T-cell (primary cell): ENCODE measurements around the gene ZFP36. TPM values are rescaled to one million over a fixed set of nuclear protein-coding genes. Genes with fewer than 3 reads are reported as not detected.

Experiments
- ATAC-seq, 4 experiments: fragments of 200-7000 bp in 3 of 4; fragments of 150-1000 bp in 1 of 4; cut with Tn5 transposase; replicated peaks in 1 of 4; 1 replicate in 3 of 4; 2 replicates in 1 of 4; pipeline ENCODE4 v1.10.0; 2021; ENCODE audit warnings: moderate library complexity in 3 of 4, mild to moderate bottlenecking in 2 of 4, moderate number of reproducible peaks in 1 of 4
- CTCF ChIA-PET, 2 donors: fragments of 300-600 bp; sonication (Branson Sonifier 250); formaldehyde crosslinking; loops; one replicate each; lab custom pipeline; 2022; ENCODE audit warnings: antibody characterized with exemption in 2 of 2; lab: Charles Lee
- POLR2A ChIA-PET, 2 donors: fragments of 300-600 bp; sonication (Branson Sonifier 250); formaldehyde crosslinking; loops; one replicate each; lab custom pipeline; 2022; ENCODE audit warnings: antibody characterized with exemption in 2 of 2; lab: Charles Lee
- DNase-seq, 35 experiments: peaks; one replicate each; pipeline versions ENCODE4 v3.0.0 to v3.0.0-alpha.2; 2013 to 2023
- H3K27ac ChIP-seq: one replicate; pipeline ENCODE4 v1.5.1; 2013; ENCODE audit warnings: low read length
- H3K27me3 ChIP-seq, 2 experiments: replicated peaks in 1 of 2; 1 replicate in 1 of 2; 2 replicates in 1 of 2; pipeline versions ENCODE4 v1.6.1 to v1.7.0; 2013; ENCODE audit warnings: low read length in 1 of 2, mixed read lengths in 1 of 2; ENCODE audit not compliant: control insufficient read depth in 2 of 2, insufficient read depth in 2 of 2; ENCODE audit errors: extremely low read depth in 1 of 2
- H3K36me3 ChIP-seq, 2 donors: 1 replicate in 1 of 2; 2 replicates in 1 of 2; pipeline versions ENCODE4 v1.6.1 to v1.7.0; 2013; ENCODE audit warnings: low read length in 1 of 2; ENCODE audit not compliant: control insufficient read depth in 2 of 2, insufficient read depth in 1 of 2; ENCODE audit errors: extremely low read depth in 1 of 2
- H3K4me1 ChIP-seq, 2 experiments: 1 replicate in 1 of 2; 2 replicates in 1 of 2; pipeline versions ENCODE4 v1.6.1 to v1.7.0; 2013; ENCODE audit warnings: low read length in 2 of 2, mixed read lengths in 1 of 2; ENCODE audit not compliant: insufficient read depth in 2 of 2, control insufficient read depth in 1 of 2; ENCODE audit errors: extremely low read depth in 1 of 2
- H3K4me3 ChIP-seq, 2 donors: 1 replicate in 1 of 2; 2 replicates in 1 of 2; pipeline versions ENCODE4 v1.5.1 to v1.7.0; 2013; ENCODE audit warnings: mild to moderate bottlenecking in 2 of 2, low read length in 1 of 2, moderate library complexity in 1 of 2; ENCODE audit not compliant: control insufficient read depth in 1 of 2; ENCODE audit errors: extremely low read depth in 1 of 2
- H3K9me3 ChIP-seq: 2 replicates; pipeline ENCODE4 v1.7.0; 2013
- H3K27ac Mint-ChIP-seq, 2 donors: one replicate each; pipeline ENCODE4 v1.8.0; 2020 to 2021; ENCODE audit warnings: mild to moderate bottlenecking in 2 of 2, mixed read lengths in 2 of 2
- H3K27me3 Mint-ChIP-seq, 2 donors: one replicate each; pipeline ENCODE4 v1.8.0; 2021 to 2022; ENCODE audit warnings: mixed read lengths in 2 of 2
- H3K36me3 Mint-ChIP-seq: one replicate; pipeline ENCODE4 v1.8.0; 2021; ENCODE audit warnings: mixed read lengths
- H3K4me1 Mint-ChIP-seq, 3 donors: one replicate each; pipeline ENCODE4 v1.8.0; 2020 to 2022; ENCODE audit warnings: mixed read lengths in 3 of 3, mild to moderate bottlenecking in 1 of 3
- H3K4me3 Mint-ChIP-seq, 3 donors: one replicate each; pipeline ENCODE4 v1.8.0; 2020 to 2022; ENCODE audit warnings: mild to moderate bottlenecking in 3 of 3, mixed read lengths in 3 of 3, moderate library complexity in 3 of 3
- H3K9me3 Mint-ChIP-seq, 3 donors: one replicate each; pipeline ENCODE4 v1.8.0; 2020 to 2022; ENCODE audit warnings: mixed read lengths in 3 of 3
- WGBS: methylation state at CpG from one replicate; pipeline ENCODE4 v1.1.5; 2013; ENCODE audit warnings: missing lambda C conversion rate; ENCODE audit not compliant: insufficient coverage; 5-methylcytosine and 5-hydroxymethylcytosine counted together
- total RNA-seq, 35 experiments: library from RNA in 6 of 35; stranded (reverse) in 6 of 35; fragments of 120-200 nt in 1 of 35; gene quantifications; one replicate each; pipeline versions ENCODE4 v1.2.1 to v1.2.4 and lab custom pipeline; 2013 to 2026

ZFP36 gene
- total RNA-seq, 5 donors from 2014 or later (not counting 1 experiment from before 2014, with no cell fraction given), result 208 to 1,013 (median 233) TPM

DNA sequence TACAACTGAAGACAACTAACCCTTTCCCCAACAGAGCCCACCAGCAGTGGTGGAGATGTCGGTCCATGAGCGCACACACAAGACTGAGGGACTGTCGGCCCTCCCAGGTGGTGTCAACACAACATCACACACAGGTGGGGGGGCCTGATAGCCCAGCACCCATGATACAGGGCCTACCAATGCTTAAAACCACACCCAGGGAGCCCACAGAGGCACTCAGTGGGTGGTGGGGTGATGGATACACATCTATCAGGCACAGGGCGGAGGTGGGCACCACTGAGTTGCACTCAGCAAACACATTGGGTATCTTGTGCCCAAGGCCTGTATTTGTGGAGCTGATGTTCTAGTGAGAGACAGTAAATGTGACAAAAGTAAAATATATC is 7.0 kb upstream of the ZFP36 start:
- DNase-seq (no peak), ATAC-seq (no peak)
- CTCF ChIA-PET, result interaction anchor here in 1 of 2 donors (0.8 kb wide), 1 partner anchor 12 kb away, joined by 4 read pairs; no protein-coding TSS in a partner anchor
- no peaks in the 10 kb centered on the region for H3K27me3 Mint-ChIP-seq
- Histone ChIP-seq H3K36me3 (peaks cover 6 to 25% of the 10 kb centered on the region in 2 donors), H3K4me3 (no peak overlapping the region), H3K4me1 (peaks cover 34 to 74% of the 10 kb centered on the region in 2 experiments), H3K27me3 (no peaks in the 10 kb centered on the region), H3K27ac (peak overlapping the region; percentile 20), H3K9me3 (no peaks in the 10 kb centered on the region)
- H3K4me3 Mint-ChIP-seq, result peak overlapping the region; percentile 9 to 69 (median 11)
- no CpG with 5 or more reads among the region's 4 CpGs for WGBS
- POLR2A ChIA-PET, result interaction anchor here in 1 of 2 donors (3.0 kb wide), 1 partner anchor 12 kb away, joined by 12 read pairs; the partner anchor contains the start of gene PLEKHG2
- peaks cover 63 to 65% (median 63%) of the 10 kb centered on the region in 3 donors for H3K4me1 Mint-ChIP-seq
- H3K9me3 Mint-ChIP-seq, result no peaks in the 10 kb centered on the region
- peak overlapping the region; percentile 89 to 92 for H3K27ac Mint-ChIP-seq
- peaks cover 13% of the 10 kb centered on the region for H3K36me3 Mint-ChIP-seq

DNA sequence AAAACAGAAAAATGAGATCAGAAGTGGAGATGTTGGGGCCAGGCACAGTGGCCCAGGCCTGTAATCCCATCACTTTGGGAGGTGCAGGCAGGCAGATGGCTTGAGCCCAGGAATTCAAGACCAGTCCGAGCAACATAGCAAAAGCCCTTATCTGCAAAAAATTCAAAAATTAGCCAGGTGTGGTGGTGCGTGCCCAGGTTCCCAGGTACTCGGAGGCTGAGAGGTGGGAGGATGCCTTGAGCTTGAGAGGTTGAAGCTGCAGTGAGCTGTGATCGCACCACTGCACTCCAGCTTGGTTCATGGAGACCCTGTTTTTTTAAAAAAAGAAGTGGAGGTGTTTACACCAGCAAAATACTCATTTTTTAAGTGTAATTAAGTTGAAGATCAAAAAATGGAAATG is 6.6 kb upstream of the ZFP36 start:
- H3K4me1 Mint-ChIP-seq, result peaks cover 64 to 68% (median 66%) of the 10 kb centered on the region in 3 donors
- peak overlapping the region; percentile 20 for H3K27ac ChIP-seq

DNA sequence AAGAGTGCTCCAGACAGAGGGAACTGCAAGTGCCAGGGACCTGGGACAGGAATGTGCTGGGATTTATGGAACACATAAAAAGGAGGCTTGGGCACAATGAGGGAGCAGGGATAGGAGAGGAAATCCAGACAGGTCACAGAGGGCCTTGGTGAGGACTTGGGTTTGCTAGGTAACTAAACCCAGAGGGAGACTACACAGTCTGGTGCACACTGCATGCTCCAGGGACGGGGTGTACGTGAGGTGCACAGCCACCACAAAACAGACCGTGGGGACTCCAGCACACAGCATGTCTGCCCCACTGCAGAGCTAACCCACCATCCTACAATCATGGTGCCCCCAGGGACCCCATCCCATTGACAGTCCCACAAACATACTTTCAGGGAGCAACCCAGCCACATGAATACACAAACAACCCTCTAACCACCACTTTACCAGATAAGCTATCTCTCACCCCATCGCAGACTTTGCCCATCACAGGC is 5.5 kb upstream of the ZFP36 start:
- WGBS, result 6% methylated on average over 4 of the region's 4 CpGs
- Mint-ChIP-seq H3K36me3 (peaks cover 8% of the 10 kb centered on the region), H3K27me3 (no peaks in the 10 kb centered on the region), H3K4me1 (peaks cover 66 to 75% (median 74%) of the 10 kb centered on the region in 3 donors), H3K27ac (peak overlapping the region; percentile 91 to 95), H3K4me3 (peak overlapping the region; percentile 73 to 97 (median 83)), H3K9me3 (no peaks in the 10 kb centered on the region)
- CTCF ChIA-PET, result interaction anchor here in 1 of 2 donors (0.6 to 2.0 kb wide), 6 partner anchors 9 to 1861 kb away, joined by 3 to 29 read pairs (median 4); partner anchors contain the start of genes MED29, PAF1, PLEKHG2 and RPS16
- H3K4me1 ChIP-seq, result peaks cover 44 to 88% of the 10 kb centered on the region in 2 experiments
- peak overlapping the region in 1 of 2 donors; percentile 18 for H3K4me3 ChIP-seq
- POLR2A ChIA-PET, result interaction anchor here (0.5 to 2.0 kb wide), 10 partner anchors 8 to 98 kb away, joined by 3 to 13 read pairs (median 5); partner anchors contain the start of genes MED29 (in 2 of the 2), RPS16 (in 2 of the 2), DLL3 (in 1 of the 2) and PAF1 (in 1 of the 2)
- H3K36me3 ChIP-seq, result peaks cover 0 to 12% of the 10 kb centered on the region in 2 donors
- no peaks in the 10 kb centered on the region for H3K9me3 ChIP-seq
- no peaks in the 10 kb centered on the region for H3K27me3 ChIP-seq
- H3K27ac ChIP-seq, result peak overlapping the region; percentile 100
- ATAC-seq, result peak; percentile 0 to 5 (median 3)
- DNase-seq, result no peak

More for the DNA sequence above, 6.6 kb upstream of the ZFP36 start:
- CTCF ChIA-PET, result interaction anchor here in 1 of 2 donors (0.6 to 1.2 kb wide), 3 partner anchors 8 to 441 kb away, joined by 3 to 4 read pairs (median 3); no protein-coding TSS in a partner anchor
- Mint-ChIP-seq H3K27me3 (no peaks in the 10 kb centered on the region), H3K4me3 (peak overlapping the region in 2 of 3 donors; percentile 11 to 69), H3K27ac (peak overlapping the region; percentile 89 to 92), H3K9me3 (no peaks in the 10 kb centered on the region), H3K36me3 (peaks cover 11% of the 10 kb centered on the region)
- Histone ChIP-seq H3K36me3 (peaks cover 2 to 20% of the 10 kb centered on the region in 2 donors), H3K27me3 (no peaks in the 10 kb centered on the region), H3K9me3 (no peaks in the 10 kb centered on the region), H3K4me1 (peaks cover 36 to 78% of the 10 kb centered on the region in 2 experiments), H3K4me3 (no peak overlapping the region)
- ATAC-seq (no peak), DNase-seq (no peak)
- POLR2A ChIA-PET, result interaction anchor here in 1 of 2 donors (3.0 kb wide), 1 partner anchor 12 kb away, joined by 12 read pairs; the partner anchor contains the start of gene PLEKHG2
- 100% methylated on average over 2 of the region's 4 CpGs for WGBS

DNA sequence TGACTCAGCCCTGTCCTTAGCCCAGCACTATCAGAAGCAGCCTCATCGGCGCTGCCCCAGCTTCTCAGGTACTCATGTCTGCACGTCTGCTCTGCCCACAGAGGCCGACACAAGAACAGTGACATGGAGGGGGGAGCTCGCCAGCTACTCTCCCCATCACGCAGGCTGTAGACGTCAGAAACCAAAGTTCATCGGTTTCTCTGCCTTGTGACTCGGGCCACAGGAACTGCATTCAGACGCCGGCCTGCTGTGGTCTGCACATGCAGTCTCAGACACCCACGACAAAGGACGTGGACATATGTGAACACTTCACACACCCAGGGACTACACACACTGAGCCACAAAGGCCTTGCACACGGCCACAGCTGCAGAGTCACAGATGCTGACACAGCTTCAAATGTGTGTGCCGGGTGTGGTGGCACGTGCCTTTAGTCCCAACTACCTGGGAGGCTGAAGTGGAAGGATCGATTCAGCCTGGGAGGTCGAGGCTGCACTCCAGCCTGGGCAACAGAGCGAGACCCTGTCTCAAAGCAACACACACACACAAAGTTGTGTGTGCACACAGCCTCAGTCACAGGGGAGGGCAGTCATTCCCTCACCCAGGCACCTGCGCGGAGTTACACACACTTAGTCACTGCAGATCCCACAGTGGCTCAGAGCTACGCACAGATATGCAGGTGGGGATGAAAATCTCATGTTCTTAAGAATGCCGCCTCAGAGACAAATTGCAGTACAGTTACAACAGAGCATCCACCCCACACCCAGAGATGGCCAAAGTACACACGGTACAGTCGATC is 4.9 kb upstream of the ZFP36 start:
- peak overlapping the region; percentile 73 to 97 (median 83) for H3K4me3 Mint-ChIP-seq
- no peaks in the 10 kb centered on the region for H3K27me3 Mint-ChIP-seq
- Histone ChIP-seq H3K36me3 (peaks cover 0 to 10% of the 10 kb centered on the region in 2 donors), H3K27me3 (no peaks in the 10 kb centered on the region), H3K27ac (peak overlapping the region; percentile 100), H3K9me3 (no peaks in the 10 kb centered on the region), H3K4me3 (peak overlapping the region; percentile 41 to 71), H3K4me1 (peaks cover 44 to 90% of the 10 kb centered on the region in 2 experiments)
- DNase-seq (peak; percentile 52 to 94 (median 86)), ATAC-seq (peak; percentile 48 to 55 (median 51))
- H3K4me1 Mint-ChIP-seq, result peaks cover 70 to 78% (median 76%) of the 10 kb centered on the region in 3 donors
- 5% methylated on average over 19 of the region's 25 CpGs for WGBS
- H3K9me3 Mint-ChIP-seq, result no peaks in the 10 kb centered on the region
- peaks cover 8% of the 10 kb centered on the region for H3K36me3 Mint-ChIP-seq
- ChIA-PET POLR2A (interaction anchor here (0.5 to 2.0 kb wide), 11 partner anchors 8 to 97 kb away, joined by 3 to 13 read pairs (median 5); partner anchors contain the start of genes MED29 (in 2 of the 2), RPS16 (in 2 of the 2), DLL3 (in 1 of the 2) and PAF1 (in 1 of the 2)), CTCF (interaction anchor here in 1 of 2 donors (0.6 to 2.0 kb wide), 6 partner anchors 9 to 1861 kb away, joined by 3 to 29 read pairs (median 4); partner anchors contain the start of genes MED29, PAF1, PLEKHG2 and RPS16)
- peak overlapping the region; percentile 91 to 95 for H3K27ac Mint-ChIP-seq

DNA sequence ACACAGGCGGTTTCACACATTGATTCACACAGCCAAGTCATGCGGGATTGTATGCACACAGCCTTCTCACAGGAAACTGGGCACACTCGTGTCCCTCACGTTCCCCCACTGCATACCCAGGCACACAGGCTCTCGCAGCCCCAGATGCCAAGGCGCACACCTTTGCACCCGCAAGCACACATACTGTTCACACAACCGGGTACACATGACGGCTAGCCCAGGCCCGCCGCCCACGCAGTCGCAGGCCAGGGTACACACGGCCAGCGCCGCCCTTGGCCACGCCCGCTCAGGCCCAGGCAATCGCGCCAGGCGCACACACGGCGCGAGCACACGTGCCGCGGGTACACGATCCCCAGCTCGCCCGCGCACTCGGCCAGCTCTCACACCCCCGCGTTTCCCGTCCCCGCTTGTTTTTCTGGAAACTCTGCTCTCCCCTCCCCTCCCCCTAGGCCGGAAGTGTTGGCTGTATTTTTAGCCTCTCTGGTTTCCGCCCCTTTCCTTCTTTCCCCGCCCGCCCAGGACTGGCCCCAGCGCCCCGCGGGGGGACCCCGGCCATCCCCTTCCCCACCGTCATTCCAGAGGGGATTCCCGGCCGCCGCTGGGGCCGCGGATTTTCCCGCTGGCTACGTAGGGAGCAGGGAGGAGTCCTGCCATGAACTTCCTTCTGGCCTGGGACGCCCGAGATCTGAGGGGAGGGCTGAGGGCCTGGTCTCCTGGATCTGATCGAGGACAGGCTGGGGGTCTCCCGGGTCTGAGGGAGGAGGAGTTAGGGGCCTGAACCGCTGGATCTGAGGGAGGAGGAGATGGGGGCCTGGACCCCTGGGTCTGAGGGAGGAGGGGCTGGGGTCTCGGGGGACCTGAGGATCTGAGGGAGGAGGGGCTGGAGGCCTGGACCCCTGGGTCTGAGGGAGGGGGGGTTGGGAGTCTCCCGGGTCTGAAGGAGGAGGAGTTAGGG is 4.0 kb upstream of the ZFP36 start:
- peak overlapping the region; percentile 71 to 77 for H3K4me3 ChIP-seq
- H3K27me3 ChIP-seq, result no peaks in the 10 kb centered on the region
- peak overlapping the region; percentile 73 to 97 (median 83) for H3K4me3 Mint-ChIP-seq
- ChIA-PET CTCF (interaction anchor here in 1 of 2 donors (1.0 to 2.0 kb wide), 4 partner anchors 9 to 33 kb away, joined by 4 to 29 read pairs (median 6); partner anchors contain the start of genes MED29, PAF1, PLEKHG2 and RPS16), POLR2A (interaction anchor here (0.7 to 2.0 kb wide), 5 partner anchors 9 to 60 kb away, joined by 3 to 12 read pairs (median 4); partner anchors contain the start of gene SAMD4B (in 1 of the 2))
- DNase-seq, result peak; percentile 65 to 89 (median 78)
- no peaks in the 10 kb centered on the region for H3K9me3 ChIP-seq
- H3K4me1 ChIP-seq, result peaks cover 44 to 84% of the 10 kb centered on the region in 2 experiments
- WGBS, result under 1% methylated on average over 52 of the region's 59 CpGs
- ATAC-seq, result peak; percentile 1 to 8 (median 4)
- H3K4me1 Mint-ChIP-seq, result peaks cover 69 to 74% (median 72%) of the 10 kb centered on the region in 3 donors
- peak overlapping the region; percentile 91 to 95 for H3K27ac Mint-ChIP-seq
- peaks cover 0 to 6% of the 10 kb centered on the region in 2 donors for H3K36me3 ChIP-seq
- peak overlapping the region; percentile 100 for H3K27ac ChIP-seq
- H3K9me3 Mint-ChIP-seq, result no peaks in the 10 kb centered on the region
- H3K36me3 Mint-ChIP-seq, result peaks cover 11% of the 10 kb centered on the region
- no peaks in the 10 kb centered on the region for H3K27me3 Mint-ChIP-seq
